BLaER1 (cell line): ENCODE results near the gene KIRREL3.

ENCODE experiments used
- H3K27ac ChIP-seq: shearing (Covaris generic); formaldehyde crosslinking; 2 replicates; pipeline ENCODE4 v1.8.1; 2022
- H3K27me3 ChIP-seq: shearing (Covaris generic); formaldehyde crosslinking; 2 replicates; pipeline ENCODE4 v1.8.1; 2022
- H3K36me3 ChIP-seq: shearing (Covaris generic); formaldehyde crosslinking; 2 replicates; pipeline ENCODE4 v1.8.1; 2022
- H3K4me1 ChIP-seq: shearing (Covaris generic); formaldehyde crosslinking; 2 replicates; pipeline ENCODE4 v1.8.1; 2022
- H3K4me2 ChIP-seq: shearing (Covaris generic); formaldehyde crosslinking; 2 replicates; pipeline ENCODE4 v1.8.1; 2022
- H3K4me3 ChIP-seq: shearing (Covaris generic); formaldehyde crosslinking; 2 replicates; pipeline ENCODE4 v1.8.1; 2022
- H3K9ac ChIP-seq: shearing (Covaris generic); formaldehyde crosslinking; 2 replicates; pipeline ENCODE4 v1.8.1; 2022
- H3K9me3 ChIP-seq: shearing (Covaris generic); formaldehyde crosslinking; 2 replicates; pipeline ENCODE4 v1.8.1; 2022
- H4K20me1 ChIP-seq: shearing (Covaris generic); formaldehyde crosslinking; 2 replicates; pipeline ENCODE4 v1.8.1; 2022
- Cebpa-rat ChIP-seq: shearing (Covaris generic); IDR thresholded peaks from 2 replicates; pipeline ENCODE4 v1.8.1; 2022

Gene KIRREL3

GRCh38 chr11:126521196-126521595 is 479.4 kb downstream of the KIRREL3 start:
- TF ChIP-seq Cebpa-rat: no peak
- Histone ChIP-seq H3K4me3 (no peak overlapping the region), H3K27ac (no peak overlapping the region), H3K27me3 (no peaks in the 10 kb centered on the region), H3K4me2 (no peak overlapping the region), H4K20me1 (no peaks in the 10 kb centered on the region), H3K9me3 (no peaks in the 10 kb centered on the region), H3K36me3 (no peaks in the 10 kb centered on the region), H3K9ac (no peak overlapping the region), H3K4me1 (peaks cover 3% of the 10 kb centered on the region)

GRCh38 chr11:126519764-126520734 is 480.5 kb downstream of the KIRREL3 start:
- Histone ChIP-seq H3K9ac (no peak overlapping the region), H3K4me3 (no peak overlapping the region), H3K27me3 (no peaks in the 10 kb centered on the region), H3K4me1 (peaks cover 15% of the 10 kb centered on the region), H4K20me1 (no peaks in the 10 kb centered on the region), H3K4me2 (no peak overlapping the region), H3K9me3 (no peaks in the 10 kb centered on the region), H3K36me3 (no peaks in the 10 kb centered on the region), H3K27ac (no peak overlapping the region)
- TF ChIP-seq Cebpa-rat: no peak

GRCh38 chr11:126518972-126519690 is 481.4 kb downstream of the KIRREL3 start:
- TF ChIP-seq Cebpa-rat: no peak
- Histone ChIP-seq H3K4me1 (peaks cover 24% of the 10 kb centered on the region), H3K9ac (no peak overlapping the region)

GRCh38 chr11:126518071-126518971 is 482.2 kb downstream of the KIRREL3 start:
- H3K27ac ChIP-seq: no peak overlapping the region
- no peaks in the 10 kb centered on the region for H3K36me3 ChIP-seq
- H3K4me1 ChIP-seq: peaks cover 27% of the 10 kb centered on the region
- H4K20me1 ChIP-seq: no peaks in the 10 kb centered on the region
- no peak overlapping the region for H3K4me2 ChIP-seq
- H3K9ac ChIP-seq: no peak overlapping the region
- no peaks in the 10 kb centered on the region for H3K9me3 ChIP-seq
- no peak for TF ChIP-seq Cebpa-rat
- H3K4me3 ChIP-seq: no peak overlapping the region
- H3K27me3 ChIP-seq: no peaks in the 10 kb centered on the region

More at GRCh38 chr11:126518972-126519690, 481.4 kb downstream of the KIRREL3 start:
- no peak overlapping the region for H3K4me2 ChIP-seq
- no peak overlapping the region for H3K4me3 ChIP-seq
- H3K27ac ChIP-seq: no peak overlapping the region
- H4K20me1 ChIP-seq: no peaks in the 10 kb centered on the region
- no peaks in the 10 kb centered on the region for H3K27me3 ChIP-seq
- H3K36me3 ChIP-seq: no peaks in the 10 kb centered on the region
- no peaks in the 10 kb centered on the region for H3K9me3 ChIP-seq

DNA sequence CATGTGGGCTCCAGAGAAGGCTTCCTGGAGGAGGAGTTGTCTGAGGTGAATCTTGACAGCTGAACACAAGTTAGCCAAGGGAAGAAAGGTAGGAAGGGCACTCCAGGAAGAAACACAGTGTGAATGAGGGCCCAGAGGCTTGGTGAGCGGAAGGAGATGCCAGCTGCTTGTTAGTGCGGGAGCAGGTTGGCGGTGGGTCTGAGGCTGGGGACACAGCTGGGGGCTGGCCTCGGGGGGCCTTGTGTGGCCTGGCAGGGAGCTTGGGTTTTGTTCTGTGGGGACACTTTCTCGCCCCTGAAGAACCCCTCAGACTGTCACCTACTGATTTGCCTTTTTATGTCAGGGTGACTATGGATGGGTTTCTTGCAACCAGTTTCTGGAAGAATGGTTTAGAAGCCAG is 485.1 kb downstream of the KIRREL3 start:
- Histone ChIP-seq H3K4me1 (peaks cover 55% of the 10 kb centered on the region), H3K9me3 (no peaks in the 10 kb centered on the region), H3K27me3 (no peaks in the 10 kb centered on the region), H3K36me3 (no peaks in the 10 kb centered on the region), H3K4me3 (no peak overlapping the region), H3K27ac (no peak overlapping the region), H3K4me2 (peak overlapping the region; percentile 58), H3K9ac (no peak overlapping the region), H4K20me1 (no peaks in the 10 kb centered on the region)
- TF ChIP-seq Cebpa-rat: no peak

DNA sequence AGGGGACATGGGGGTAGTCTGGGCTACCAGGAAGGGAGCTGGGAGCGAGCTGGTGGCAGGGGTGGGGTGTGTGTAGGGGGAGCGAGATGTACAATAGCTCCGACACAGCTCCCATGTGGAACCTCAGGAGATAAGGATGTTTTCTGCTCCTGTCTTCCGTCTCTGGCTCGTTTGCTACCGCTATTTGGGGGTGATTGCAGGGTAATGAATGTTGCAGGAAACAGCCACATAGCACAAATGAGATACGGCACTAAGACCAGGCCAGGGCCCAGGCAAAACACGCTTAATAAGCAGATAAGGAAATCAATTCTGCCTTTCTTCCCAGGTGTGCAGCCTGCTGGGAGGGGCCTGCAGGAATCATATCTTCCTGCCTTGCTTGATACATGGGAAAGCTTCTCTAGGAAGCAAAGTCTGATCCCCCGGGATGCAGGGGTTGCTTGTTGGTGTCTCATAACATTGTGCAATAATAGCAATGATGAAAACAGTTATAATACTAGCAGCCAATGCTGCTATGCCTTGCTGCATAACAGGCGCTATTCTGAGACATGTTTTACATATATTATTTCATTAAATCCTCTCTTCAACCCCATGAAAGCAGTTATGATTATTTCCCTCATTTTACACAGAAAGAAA is 486.4 kb downstream of the KIRREL3 start:
- Histone ChIP-seq H3K36me3 (no peaks in the 10 kb centered on the region), H3K4me2 (peak overlapping the region; percentile 58), H3K27me3 (no peaks in the 10 kb centered on the region), H3K4me1 (peaks cover 66% of the 10 kb centered on the region), H3K27ac (no peak overlapping the region), H3K9me3 (no peaks in the 10 kb centered on the region), H3K4me3 (no peak overlapping the region), H4K20me1 (no peaks in the 10 kb centered on the region), H3K9ac (no peak overlapping the region)
- TF ChIP-seq Cebpa-rat: peak; percentile 65

- no peak for TF ChIP-seq Cebpa-rat
- Histone ChIP-seq H3K9me3 (no peaks in the 10 kb centered on the region), H4K20me1 (no peaks in the 10 kb centered on the region), H3K36me3 (no peaks in the 10 kb centered on the region), H3K4me1 (peaks cover 66% of the 10 kb centered on the region), H3K27ac (no peak overlapping the region), H3K4me3 (no peak overlapping the region), H3K9ac (no peak overlapping the region), H3K4me2 (peak overlapping the region; percentile 78), H3K27me3 (no peaks in the 10 kb centered on the region)
These were observed 487.5 kb downstream of the KIRREL3 start for GRCh38 chr11:126512741-126513715.

- H3K4me2 ChIP-seq: peak overlapping the region; percentile 78
- H3K36me3 ChIP-seq: no peaks in the 10 kb centered on the region
- no peak overlapping the region; the same call in 1 of the 2 replicates for H3K9ac ChIP-seq
- no peaks in the 10 kb centered on the region for H4K20me1 ChIP-seq
- H3K4me1 ChIP-seq: peaks cover 66% of the 10 kb centered on the region
- no peak overlapping the region for H3K27ac ChIP-seq
- no peaks in the 10 kb centered on the region for H3K27me3 ChIP-seq
- no peak overlapping the region for H3K4me3 ChIP-seq
- H3K9me3 ChIP-seq: peaks cover 5% of the 10 kb centered on the region
- TF ChIP-seq Cebpa-rat: no peak
These were observed 488.3 kb downstream of the KIRREL3 start for GRCh38 chr11:126512251-126512650.
